Mammary epithelial cell (primary cell): ENCODE results near the gene FAM193A.
"Not testable (repeated sequence)": the region's sequence is repeated elsewhere in the genome, so short reads cannot be mapped to it uniquely, and the experiment has no call there.

Source experiments
- CTCF ChIP-seq, 2 donors: IDR thresholded peaks in 1 of 2; conservative IDR thresholded peaks in 1 of 2; 2 replicates each; pipeline ENCODE4 v1.5.1; 2011 to 2012; ENCODE audit warnings: inconsistent platforms in 2 of 2, low read length in 2 of 2, mild to moderate bottlenecking in 2 of 2, control low read depth in 1 of 2, low read depth in 1 of 2; ENCODE audit not compliant: insufficient read depth in 1 of 2; ENCODE audit errors: extremely low read depth in 1 of 2
- EZH2 ChIP-seq: IDR thresholded peaks from 2 replicates; pipeline ENCODE4 v1.6.1; 2012; ENCODE audit warnings: low read length, inconsistent platforms, borderline replicate concordance

- TF ChIP-seq EZH2; CTCF (conservative IDR thresholded peaks at IDR 0.05 in 1 of 2, IDR thresholded peaks at IDR 0.05 in 1 of 2; ENCODE audit: extremely low read depth in 1 of 2, insufficient read depth in 1 of 2, low read depth in 1 of 2, low read length in 2 of 2): not testable (repeated sequence)
Observed at GRCh38 chr4:2636994-2637393, 100.5 kb downstream of the FAM193A start.
